HG03575 (cell line): ENCODE data around the gene RPS6KB1.
"Not testable (repeated sequence)": the region's sequence is repeated elsewhere in the genome, so short reads cannot be mapped to it uniquely, and the experiment has no call there.

Source experiments
- ATAC-seq: cut with Tn5 transposase; IDR thresholded peaks from one replicate; pipeline ENCODE4 v1.9.1; 2021; ENCODE audit not compliant: unreplicated experiment, insufficient number of reproducible peaks, low FRiP score; ENCODE audit errors: extremely low read depth

The RPS6KB1 gene

GRCh38 chr17:59863616-59864015 is 29.3 kb upstream of the RPS6KB1 start:
- no peak for ATAC-seq

- no peak for ATAC-seq
Observed at GRCh38 chr17:59869941-59870218, 23.0 kb upstream of the RPS6KB1 start.

- ATAC-seq, result no peak
Observed at GRCh38 chr17:59870482-59870881, 22.4 kb upstream of the RPS6KB1 start.

- ATAC-seq, result no peak
Observed at GRCh38 chr17:59872351-59872750, 20.6 kb upstream of the RPS6KB1 start.

GRCh38 chr17:59873414-59873813 is 19.5 kb upstream of the RPS6KB1 start:
- not testable (repeated sequence) for ATAC-seq

- no peak for ATAC-seq
Observed at GRCh38 chr17:59874376-59874775, 18.5 kb upstream of the RPS6KB1 start.

GRCh38 chr17:59876107-59876506 is 16.8 kb upstream of the RPS6KB1 start:
- ATAC-seq, result no peak

- no peak for ATAC-seq
Observed at GRCh38 chr17:59877965-59878364, 15.0 kb upstream of the RPS6KB1 start.

GRCh38 chr17:59878624-59879023 is 14.3 kb upstream of the RPS6KB1 start:
- ATAC-seq, result no peak

GRCh38 chr17:59884861-59885260 is 8.1 kb upstream of the RPS6KB1 start:
- no peak for ATAC-seq

- no peak for ATAC-seq
Observed at GRCh38 chr17:59888145-59888750, 4.7 kb upstream of the RPS6KB1 start.

- no peak for ATAC-seq
Observed at GRCh38 chr17:59890720-59891119, 2.2 kb upstream of the RPS6KB1 start.

GRCh38 chr17:59892251-59892923 is 534 bp upstream of the RPS6KB1 start:
- ATAC-seq, result no peak

- ATAC-seq, result no peak
Observed at GRCh38 chr17:59893676-59894100, 767 bp downstream of the RPS6KB1 start.

- no peak for ATAC-seq
Observed at GRCh38 chr17:59897090-59897489, 4.2 kb downstream of the RPS6KB1 start.

GRCh38 chr17:59899099-59899498 is 6.2 kb downstream of the RPS6KB1 start:
- no peak for ATAC-seq

- no peak for ATAC-seq
Observed at GRCh38 chr17:59901604-59902003, 8.7 kb downstream of the RPS6KB1 start.

- ATAC-seq, result no peak
Observed at GRCh38 chr17:59903455-59903854, 10.5 kb downstream of the RPS6KB1 start.

- ATAC-seq, result no peak
Observed at GRCh38 chr17:59907467-59907866, 14.5 kb downstream of the RPS6KB1 start.

- no peak for ATAC-seq
Observed at GRCh38 chr17:59914274-59914854, 21.4 kb downstream of the RPS6KB1 start.

- no peak for ATAC-seq
Observed at GRCh38 chr17:59916446-59916845, 23.5 kb downstream of the RPS6KB1 start.
